NT2/D1 (cell line): ENCODE measurements around the gene DNAH1.

ENCODE experiments used
- YY1 ChIP-seq: IDR thresholded peaks from 2 replicates; pipeline ENCODE4 v1.6.1; 2011; ENCODE audit not compliant: insufficient read length, insufficient read depth
- ZNF274 ChIP-seq: IDR thresholded peaks from 2 replicates; pipeline ENCODE4 v1.6.1; 2011; ENCODE audit warnings: mild to moderate bottlenecking, low read depth, low read length

- TF ChIP-seq ZNF274, result no peak
- TF ChIP-seq YY1, result no peak
These were observed 67.3 kb downstream of the DNAH1 start for GRCh38 chr3:52383446-52383845.
